ENCODE measurements around the gene CDKN2A. TPM values are rescaled to one million over a fixed set of nuclear protein-coding genes. Genes with fewer than 3 reads are reported as not detected.

CDKN2A gene
- total RNA-seq, 2 experiments from 2014 or later = 15.9 to 16.6 TPM

GRCh38 chr9:21941337-21941995 lies 52.7 kb downstream of the CDKN2A start:
- H3K4me1 Mint-ChIP-seq = no peaks in the 10 kb centered on the region
- POLR2A ChIA-PET = interaction anchor here (0.6 kb wide), 1 partner anchor 8 kb away, joined by 3 read pairs; no protein-coding TSS in a partner anchor

GRCh38 chr9:21936161-21936560 lies 58.0 kb downstream of the CDKN2A start:
- Mint-ChIP-seq H3K9me3 (no peaks in the 10 kb centered on the region), H3K4me1 (no peaks in the 10 kb centered on the region), H3K27ac (no peak overlapping the region), H3K4me3 (no peak overlapping the region), H3K36me3 (ENCODE audit: low read depth) (peaks cover 6% of the 10 kb centered on the region), H3K27me3 (peaks cover under 1% of the 10 kb centered on the region)
- CTCF ChIA-PET = no interaction called here
- DNase-seq = no peak
- POLR2A ChIA-PET = no interaction called here

More at GRCh38 chr9:21941337-21941995, 52.7 kb downstream of the CDKN2A start:
- CTCF ChIA-PET = interaction anchor here (0.6 kb wide), 1 partner anchor 928 kb away, joined by 4 read pairs; no protein-coding TSS in a partner anchor
- no peaks in the 10 kb centered on the region for H3K36me3 Mint-ChIP-seq (ENCODE audit: low read depth)
- no peaks in the 10 kb centered on the region for H3K9me3 Mint-ChIP-seq
- peaks cover 24% of the 10 kb centered on the region for H3K27me3 Mint-ChIP-seq
- H3K27ac Mint-ChIP-seq = no peak overlapping the region
- DNase-seq = no peak
- H3K4me3 Mint-ChIP-seq = no peak overlapping the region

DNA sequence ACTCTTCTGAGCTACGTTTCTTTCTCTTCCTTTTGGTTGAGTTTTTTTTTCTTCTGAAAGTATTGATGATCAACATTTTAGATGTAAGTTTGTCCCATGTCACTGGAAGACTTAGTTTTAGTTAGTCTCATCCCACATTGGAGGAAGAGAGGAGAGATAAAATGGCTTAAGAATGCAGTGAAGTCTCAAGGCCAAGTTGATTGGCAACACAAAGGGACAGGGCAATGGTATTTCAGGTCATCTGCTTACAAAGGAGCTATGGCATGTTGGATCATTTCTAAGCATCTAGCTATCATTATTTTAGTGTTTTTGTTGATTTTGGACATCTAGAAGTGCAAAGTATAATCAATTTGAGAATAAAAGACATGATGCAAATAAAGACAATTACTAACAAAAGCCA lies 58.6 kb downstream of the CDKN2A start:
- no peaks in the 10 kb centered on the region for H3K27me3 Mint-ChIP-seq
- ChIA-PET CTCF (no interaction called here), POLR2A (no interaction called here)
- H3K4me3 Mint-ChIP-seq = no peak overlapping the region
- H3K9me3 Mint-ChIP-seq = no peaks in the 10 kb centered on the region
- peaks cover 9% of the 10 kb centered on the region for H3K36me3 Mint-ChIP-seq (ENCODE audit: low read depth)
- H3K4me1 Mint-ChIP-seq = no peaks in the 10 kb centered on the region
- no peak overlapping the region for H3K27ac Mint-ChIP-seq
- no peak for DNase-seq

- Mint-ChIP-seq H3K4me3 (no peak overlapping the region), H3K27me3 (no peaks in the 10 kb centered on the region), H3K9me3 (no peaks in the 10 kb centered on the region), H3K27ac (no peak overlapping the region), H3K36me3 (ENCODE audit: low read depth) (peaks cover 9% of the 10 kb centered on the region), H3K4me1 (no peaks in the 10 kb centered on the region)
- ChIA-PET CTCF (interaction anchor here (0.7 kb wide), 1 partner anchor 9 kb away, joined by 3 read pairs; no protein-coding TSS in a partner anchor), POLR2A (no interaction called here)
- DNase-seq = no peak
Measured at GRCh38 chr9:21933865-21934264, 60.3 kb downstream of the CDKN2A start.

- Mint-ChIP-seq H3K36me3 (ENCODE audit: low read depth) (peaks cover 9% of the 10 kb centered on the region), H3K4me1 (no peaks in the 10 kb centered on the region), H3K27me3 (no peaks in the 10 kb centered on the region), H3K4me3 (no peak overlapping the region), H3K9me3 (no peaks in the 10 kb centered on the region), H3K27ac (no peak overlapping the region)
- POLR2A ChIA-PET = interaction anchor here (0.7 kb wide), 1 partner anchor 8 kb away, joined by 3 read pairs; no protein-coding TSS in a partner anchor
- CTCF ChIA-PET = no interaction called here
- DNase-seq = no peak
Measured at GRCh38 chr9:21933281-21933680, 60.9 kb downstream of the CDKN2A start.

DNA sequence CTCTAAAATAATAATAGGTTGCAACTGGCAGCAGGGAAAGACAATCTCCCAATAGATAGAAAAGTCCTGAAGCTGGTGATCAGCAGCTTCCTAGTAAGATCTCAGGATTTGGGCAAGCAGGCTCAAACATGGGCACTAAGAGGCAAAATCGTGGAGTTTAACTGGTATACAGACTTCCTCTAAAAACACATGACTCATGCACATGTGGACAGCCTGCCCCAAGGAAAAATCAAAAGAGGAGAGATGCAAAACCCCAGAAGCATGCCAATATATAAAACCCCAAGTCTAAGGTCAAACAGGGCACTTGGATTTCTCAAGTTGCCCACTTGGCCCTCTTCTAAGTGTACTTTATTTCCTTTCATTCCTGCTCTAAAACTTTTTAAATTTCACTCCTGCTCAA lies 62.8 kb downstream of the CDKN2A start:
- H3K4me1 Mint-ChIP-seq = peaks cover 5% of the 10 kb centered on the region
- no peak for DNase-seq
- no peak overlapping the region for H3K4me3 Mint-ChIP-seq
- ChIA-PET POLR2A (no interaction called here), CTCF (interaction anchor here (1.6 kb wide), 1 partner anchor 15 kb away, joined by 5 read pairs; no protein-coding TSS in a partner anchor)
- peaks cover 9% of the 10 kb centered on the region for H3K36me3 Mint-ChIP-seq (ENCODE audit: low read depth)
- no peaks in the 10 kb centered on the region for H3K9me3 Mint-ChIP-seq
- no peak overlapping the region for H3K27ac Mint-ChIP-seq
- H3K27me3 Mint-ChIP-seq = no peaks in the 10 kb centered on the region

DNA sequence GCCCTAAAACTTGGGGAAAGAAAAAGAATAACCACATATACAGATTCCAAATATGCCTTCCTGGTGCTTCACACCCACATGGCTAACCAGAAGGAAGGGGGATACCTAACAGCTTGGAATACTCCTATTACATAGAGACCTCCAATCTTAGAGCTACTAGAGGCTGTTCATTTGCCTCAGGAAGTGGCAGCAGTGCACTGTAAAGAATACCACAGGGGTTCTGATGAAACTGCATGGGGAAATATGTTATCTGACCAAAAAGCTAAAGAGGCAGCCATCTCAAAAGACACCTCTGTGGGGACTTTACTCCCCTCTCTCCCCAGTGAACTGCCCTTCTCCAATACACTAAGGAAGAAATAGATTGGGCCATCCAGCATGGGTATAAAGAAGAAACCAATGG lies 66.4 kb downstream of the CDKN2A start:
- Mint-ChIP-seq H3K4me1 (peaks cover 5% of the 10 kb centered on the region), H3K9me3 (no peaks in the 10 kb centered on the region), H3K27ac (no peak overlapping the region), H3K4me3 (no peak overlapping the region), H3K36me3 (ENCODE audit: low read depth) (peaks cover 15% of the 10 kb centered on the region), H3K27me3 (no peaks in the 10 kb centered on the region)
- POLR2A ChIA-PET = no interaction called here
- CTCF ChIA-PET = no interaction called here
- DNase-seq = no peak

GRCh38 chr9:21923694-21924093 lies 70.5 kb downstream of the CDKN2A start:
- no peaks in the 10 kb centered on the region for H3K27me3 Mint-ChIP-seq
- no peak for DNase-seq
- ChIA-PET CTCF (interaction anchor here (0.5 kb wide), 1 partner anchor 9 kb away, joined by 3 read pairs; no protein-coding TSS in a partner anchor), POLR2A (no interaction called here)
- peak overlapping the region; percentile 10 for H3K27ac Mint-ChIP-seq
- no peak overlapping the region for H3K4me3 Mint-ChIP-seq
- H3K36me3 Mint-ChIP-seq (ENCODE audit: low read depth) = peaks cover 15% of the 10 kb centered on the region
- peaks cover 29% of the 10 kb centered on the region for H3K4me1 Mint-ChIP-seq
- peaks cover 9% of the 10 kb centered on the region for H3K9me3 Mint-ChIP-seq

- peaks cover 31% of the 10 kb centered on the region for H3K4me1 Mint-ChIP-seq
- H3K27ac Mint-ChIP-seq = peak overlapping the region; percentile 90
- H3K27me3 Mint-ChIP-seq = no peaks in the 10 kb centered on the region
- CTCF ChIA-PET = interaction anchor here (1.1 to 1.5 kb wide), 2 partner anchors 10 to 89 kb away, joined by 3 read pairs; partner anchors contain the start of gene CDKN2B
- peak; percentile 59 for DNase-seq
- POLR2A ChIA-PET = no interaction called here
- H3K36me3 Mint-ChIP-seq (ENCODE audit: low read depth) = peaks cover 20% of the 10 kb centered on the region
- H3K9me3 Mint-ChIP-seq = peaks cover 25% of the 10 kb centered on the region
- peak overlapping the region; percentile 50 for H3K4me3 Mint-ChIP-seq
Measured at GRCh38 chr9:21919377-21920362, 74.5 kb downstream of the CDKN2A start.

Other genes with a start within 250 kb of the CDKN2A start
- gene MTAP, start 191.8 kb downstream of the CDKN2A start, total RNA-seq = 10 to 100 TPM; 51.8 to 57.4 TPM
- 1 to 10 TPM; 4.4 to 5.6 TPM for gene CDKN2B-AS1, start 399 bp upstream of the CDKN2A start, total RNA-seq
- gene CDKN2B, start 14.9 kb upstream of the CDKN2A start, total RNA-seq = under 1 TPM; 0.65 to 0.87 TPM

Data from activated CD4-positive, alpha-beta T cell treated with anti-CD3 and anti-CD28 coated beads, Interleukin-2, amount 10 ng/mL, durations not matched to agents 7 days and 5 days (primary cell).